OCI-LY3 (cell line): ENCODE data around the gene C6orf163.

Experiments used
- H2AFZ ChIP-seq: fragments of 200-600, 300-600 bp; shearing (Covaris generic); 2 replicates; pipeline ENCODE4 v1.6.0; 2014; ENCODE audit warnings: antibody characterized with exemption, low read depth, low read length
- H3K27ac ChIP-seq: fragments of 200-600, 300-600 bp; sonication (generic); 2 replicates; pipeline ENCODE4 v1.5.1; 2014; ENCODE audit warnings: mild to moderate bottlenecking, low read length, moderate library complexity, mixed read lengths
- H3K27me3 ChIP-seq: fragments of 200-600, 300-600 bp; sonication (generic); 2 replicates; pipeline ENCODE4 v1.6.1; 2014; ENCODE audit warnings: low read depth, low read length, mixed read lengths
- H3K36me3 ChIP-seq: fragments of 200-600, 300-600 bp; sonication (generic); replicated peaks from 2 replicates; pipeline ENCODE3; 2014; ENCODE audit warnings: low read depth, low read length, mixed read lengths
- H3K4me1 ChIP-seq: fragments of 300-600, 200-600 bp; sonication (generic); 2 replicates; pipeline ENCODE4 v1.6.1; 2014; ENCODE audit warnings: low read length, mixed read lengths
- H3K4me2 ChIP-seq: fragments of 200-600, 300-600 bp; sonication (generic); 2 replicates; pipeline ENCODE4 v1.6.1; 2014; ENCODE audit warnings: low read length, mixed read lengths
- H3K4me3 ChIP-seq: fragments of 300-600, 200-600 bp; sonication (generic); 2 replicates; pipeline ENCODE4 v1.5.1; 2014; ENCODE audit warnings: antibody characterized with exemption, mild to moderate bottlenecking, low read length, moderate library complexity
- H3K79me2 ChIP-seq: fragments of 300-600, 200-600 bp; shearing (Covaris generic); 2 replicates; pipeline ENCODE4 v1.6.1; 2014; ENCODE audit warnings: mild to moderate bottlenecking, low read length, mixed read lengths
- H3K9ac ChIP-seq: fragments of 300-600, 200-600 bp; shearing (Covaris generic); 2 replicates; pipeline ENCODE4 v1.6.0; 2014; ENCODE audit warnings: mild to moderate bottlenecking, low read length, moderate library complexity
- H3K9me3 ChIP-seq: fragments of 200-600, 300-600 bp; shearing (Covaris generic); 2 replicates; pipeline ENCODE4 v1.6.1; 2014; ENCODE audit warnings: low read length, mixed read lengths; ENCODE audit not compliant: insufficient read depth
- H4K20me1 ChIP-seq: fragments of 200-600, 300-600 bp; sonication (generic); 2 replicates; pipeline ENCODE4 v1.6.1; 2016; ENCODE audit warnings: low read length, mixed read lengths; ENCODE audit not compliant: insufficient read depth
- CTCF ChIP-seq: fragments of 200-600, 300-600 bp; sonication (generic); IDR thresholded peaks from 2 replicates; pipeline ENCODE4 v1.5.1; 2014; ENCODE audit warnings: antibody characterized with exemption, low read length, low read depth
- EZH2phosphoT487 ChIP-seq: fragments of 200-600 bp; shearing (Covaris generic); IDR thresholded peaks from 2 replicates; pipeline ENCODE4 v1.6.1; 2018; ENCODE audit warnings: antibody characterized with exemption, mixed run types, low read depth

The C6orf163 gene

DNA sequence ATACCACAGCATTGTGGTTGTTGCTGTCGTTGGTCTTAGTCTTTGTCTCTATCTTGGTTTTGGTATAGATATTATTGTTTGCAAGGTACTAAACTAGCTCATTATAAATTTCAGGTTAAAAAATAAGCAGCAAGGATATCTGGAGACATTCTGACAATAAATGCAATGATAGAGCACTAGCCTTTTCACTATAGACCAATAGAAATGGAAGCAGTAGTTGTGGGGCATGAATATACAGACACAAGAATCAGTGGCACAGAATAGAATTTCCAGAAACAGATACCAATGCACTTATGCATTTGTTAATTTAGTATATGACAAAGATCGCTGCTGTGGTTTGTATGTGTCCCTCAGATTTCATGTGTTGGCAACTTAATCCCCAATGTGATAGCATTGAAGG lies 32.0 kb downstream of the C6orf163 start:
- Histone ChIP-seq H3K36me3 (no peaks in the 10 kb centered on the region), H3K4me3 (no peak overlapping the region), H3K79me2 (no peaks in the 10 kb centered on the region), H4K20me1 (no peaks in the 10 kb centered on the region), H3K9ac (no peak overlapping the region), H3K4me2 (no peak overlapping the region), H3K27ac (no peak overlapping the region), H3K9me3 (no peaks in the 10 kb centered on the region), H2AFZ (no peak overlapping the region), H3K27me3 (no peaks in the 10 kb centered on the region), H3K4me1 (peaks cover 6% of the 10 kb centered on the region; the same call in 1 of the 2 replicates)
- TF ChIP-seq EZH2phosphoT487 (no peak), CTCF (no peak)

DNA sequence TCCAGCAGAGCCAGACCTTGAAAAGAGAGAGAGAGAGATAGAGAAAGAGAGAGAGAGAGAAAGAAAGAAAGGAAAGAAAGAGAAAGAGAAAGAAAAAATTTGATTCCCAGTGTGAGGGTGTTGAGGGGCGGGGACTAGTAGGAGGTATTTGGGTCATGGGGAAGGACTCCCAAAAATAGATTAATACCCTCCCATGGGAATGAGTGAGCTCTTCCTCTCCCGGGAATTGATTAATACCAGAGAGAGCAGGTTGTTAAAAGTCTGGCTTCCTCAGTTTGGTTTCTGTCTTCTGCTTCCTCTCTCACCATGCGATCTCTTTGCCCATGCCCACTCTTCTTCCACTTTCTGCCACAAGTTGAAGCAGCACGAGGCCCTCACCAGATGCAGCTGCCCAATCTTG lies 34.3 kb downstream of the C6orf163 start:
- Histone ChIP-seq H3K4me3 (no peak overlapping the region), H3K36me3 (no peaks in the 10 kb centered on the region), H4K20me1 (no peaks in the 10 kb centered on the region), H3K27me3 (no peaks in the 10 kb centered on the region), H3K4me2 (peak overlapping the region; percentile 24; the same call in 1 of the 2 replicates), H3K9me3 (no peaks in the 10 kb centered on the region), H3K27ac (no peak overlapping the region), H3K9ac (no peak overlapping the region), H2AFZ (no peak overlapping the region), H3K4me1 (peaks cover 6% of the 10 kb centered on the region; the same call in 1 of the 2 replicates), H3K79me2 (no peaks in the 10 kb centered on the region)
- TF ChIP-seq EZH2phosphoT487: no peak
- TF ChIP-seq CTCF: no peak

DNA sequence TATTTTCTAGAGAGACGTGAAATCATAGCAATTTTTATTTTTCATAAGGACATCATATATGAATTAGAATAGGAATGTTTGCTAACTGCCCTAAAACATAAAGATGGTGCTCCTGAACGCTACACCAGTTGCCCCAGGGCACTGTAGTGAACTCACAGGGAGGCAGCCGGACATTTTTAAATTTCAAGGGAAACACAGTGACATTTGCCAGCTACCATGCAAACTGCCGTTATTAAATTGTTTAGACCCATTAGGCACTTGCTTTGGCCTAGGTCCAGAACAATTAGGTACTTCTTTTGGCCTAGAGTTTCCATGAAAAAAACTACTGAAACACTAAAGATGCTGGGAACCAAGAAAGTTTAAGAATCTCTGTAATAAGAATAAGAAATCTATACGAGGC lies 38.2 kb downstream of the C6orf163 start:
- no peaks in the 10 kb centered on the region for H3K79me2 ChIP-seq
- peaks cover 9% of the 10 kb centered on the region for H3K4me1 ChIP-seq
- no peak overlapping the region for H3K4me3 ChIP-seq
- no peaks in the 10 kb centered on the region for H3K36me3 ChIP-seq
- H3K9me3 ChIP-seq: no peaks in the 10 kb centered on the region
- H4K20me1 ChIP-seq: no peaks in the 10 kb centered on the region
- no peak overlapping the region for H2AFZ ChIP-seq
- TF ChIP-seq CTCF (no peak), EZH2phosphoT487 (no peak)
- H3K9ac ChIP-seq: no peak overlapping the region
- no peak overlapping the region for H3K4me2 ChIP-seq
- H3K27me3 ChIP-seq: no peaks in the 10 kb centered on the region
- H3K27ac ChIP-seq: no peak overlapping the region

DNA sequence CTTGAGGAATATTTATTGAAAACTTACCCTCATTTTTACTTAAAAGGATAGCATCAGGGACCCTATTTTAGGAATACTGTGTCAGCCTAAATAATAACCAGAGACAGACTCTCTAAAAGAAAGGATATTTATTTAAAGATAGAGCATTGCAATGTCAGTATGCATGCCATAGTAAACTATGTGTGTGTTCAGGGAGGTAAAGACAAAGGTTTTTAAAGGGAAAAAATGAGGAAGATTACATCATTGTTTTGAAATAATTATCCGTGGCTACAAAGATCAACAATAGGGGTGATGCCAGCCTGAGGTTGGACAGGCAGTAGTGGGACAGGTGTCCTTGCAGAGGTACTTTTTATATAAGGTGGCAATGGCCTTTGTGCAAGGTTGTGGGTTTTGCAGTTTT lies 39.4 kb downstream of the C6orf163 start:
- H3K4me2 ChIP-seq: no peak overlapping the region
- no peak overlapping the region for H3K9ac ChIP-seq
- H2AFZ ChIP-seq: no peak overlapping the region
- TF ChIP-seq EZH2phosphoT487: no peak
- TF ChIP-seq CTCF: no peak
- no peaks in the 10 kb centered on the region for H3K9me3 ChIP-seq
- H3K27ac ChIP-seq: no peak overlapping the region
- H3K4me1 ChIP-seq: peaks cover 5% of the 10 kb centered on the region
- H3K79me2 ChIP-seq: no peaks in the 10 kb centered on the region
- no peak overlapping the region for H3K4me3 ChIP-seq
- no peaks in the 10 kb centered on the region for H3K36me3 ChIP-seq
- no peaks in the 10 kb centered on the region for H3K27me3 ChIP-seq
- H4K20me1 ChIP-seq: no peaks in the 10 kb centered on the region
